AG10803 (cell line): ENCODE measurements around the gene HTR1B.

ENCODE experiments used
- DNase-seq: peaks from one replicate; pipeline ENCODE4 v3.0.0; 2010; ENCODE audit warnings: low read depth
- H3K4me3 ChIP-seq: 2 replicates; pipeline ENCODE4 v1.5.1; 2011; ENCODE audit warnings: mild to moderate bottlenecking, low read length, control low read depth
- CTCF ChIP-seq: conservative IDR thresholded peaks from 2 replicates; pipeline ENCODE4 v1.5.1; 2011; ENCODE audit warnings: mild to moderate bottlenecking, low read length, control low read depth, inconsistent platforms

Gene HTR1B

GRCh38 chr6:77457720-77458349 lies 5.5 kb downstream of the HTR1B start:
- no peak overlapping the region for H3K4me3 ChIP-seq
- peak; percentile 93 for TF ChIP-seq CTCF
- peak; percentile 92 for DNase-seq

- DNase-seq, result peak; percentile 99
- TF ChIP-seq CTCF, result no peak
- no peak overlapping the region for H3K4me3 ChIP-seq
Observed at GRCh38 chr6:77456531-77457248, 6.6 kb downstream of the HTR1B start.

GRCh38 chr6:77455271-77455670 lies 8.0 kb downstream of the HTR1B start:
- DNase-seq, result peak; percentile 31
- H3K4me3 ChIP-seq, result no peak overlapping the region
- TF ChIP-seq CTCF, result no peak

- TF ChIP-seq CTCF, result no peak
- H3K4me3 ChIP-seq, result no peak overlapping the region
- no peak for DNase-seq
Observed at GRCh38 chr6:77454386-77454785, 8.9 kb downstream of the HTR1B start.

GRCh38 chr6:77451466-77451865 lies 11.8 kb downstream of the HTR1B start:
- TF ChIP-seq CTCF, result no peak
- H3K4me3 ChIP-seq, result no peak overlapping the region
- DNase-seq, result no peak

GRCh38 chr6:77450924-77451323 lies 12.4 kb downstream of the HTR1B start:
- no peak overlapping the region for H3K4me3 ChIP-seq
- peak; percentile 38 for DNase-seq
- TF ChIP-seq CTCF, result peak; percentile 58

GRCh38 chr6:77448546-77448945 lies 14.7 kb downstream of the HTR1B start:
- DNase-seq, result no peak
- H3K4me3 ChIP-seq, result no peak overlapping the region
- TF ChIP-seq CTCF, result no peak
